ENCODE results near the gene TMA7.

GRCh38 chr3:48469046-48469915 is 29.2 kb downstream of the TMA7 start:
- TF ChIP-seq, protein P1, sequence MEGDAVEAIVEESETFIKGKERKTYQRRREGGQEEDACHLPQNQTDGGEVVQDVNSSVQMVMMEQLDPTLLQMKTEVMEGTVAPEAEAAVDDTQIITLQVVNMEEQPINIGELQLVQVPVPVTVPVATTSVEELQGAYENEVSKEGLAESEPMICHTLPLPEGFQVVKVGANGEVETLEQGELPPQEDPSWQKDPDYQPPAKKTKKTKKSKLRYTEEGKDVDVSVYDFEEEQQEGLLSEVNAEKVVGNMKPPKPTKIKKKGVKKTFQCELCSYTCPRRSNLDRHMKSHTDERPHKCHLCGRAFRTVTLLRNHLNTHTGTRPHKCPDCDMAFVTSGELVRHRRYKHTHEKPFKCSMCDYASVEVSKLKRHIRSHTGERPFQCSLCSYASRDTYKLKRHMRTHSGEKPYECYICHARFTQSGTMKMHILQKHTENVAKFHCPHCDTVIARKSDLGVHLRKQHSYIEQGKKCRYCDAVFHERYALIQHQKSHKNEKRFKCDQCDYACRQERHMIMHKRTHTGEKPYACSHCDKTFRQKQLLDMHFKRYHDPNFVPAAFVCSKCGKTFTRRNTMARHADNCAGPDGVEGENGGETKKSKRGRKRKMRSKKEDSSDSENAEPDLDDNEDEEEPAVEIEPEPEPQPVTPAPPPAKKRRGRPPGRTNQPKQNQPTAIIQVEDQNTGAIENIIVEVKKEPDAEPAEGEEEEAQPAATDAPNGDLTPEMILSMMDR (IDR thresholded peaks at IDR 0.05), result no peak
- TF ChIP-seq, protein P2, sequence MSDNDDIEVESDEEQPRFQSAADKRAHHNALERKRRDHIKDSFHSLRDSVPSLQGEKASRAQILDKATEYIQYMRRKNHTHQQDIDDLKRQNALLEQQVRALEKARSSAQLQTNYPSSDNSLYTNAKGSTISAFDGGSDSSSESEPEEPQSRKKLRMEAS (IDR thresholded peaks at IDR 0.05), result no peak
- TF ChIP-seq HOXB13 (CRISPR knock-in tag; IDR thresholded peaks at IDR 0.05; ENCODE audit: low read depth) (no peak), PBX3 (IDR thresholded peaks at IDR 0.05) (no peak), HDAC2 (IDR thresholded peaks at IDR 0.05) (no peak), EP300 (IDR thresholded peaks at IDR 0.05) (no peak), HMGXB4 (CRISPR knock-in tag; IDR thresholded peaks at IDR 0.05; ENCODE audit: borderline replicate concordance) (no peak), ATOH8 (CRISPR knock-in tag; IDR thresholded peaks at IDR 0.05; ENCODE audit: low read depth) (no peak), MAFK (IDR thresholded peaks at IDR 0.05; ENCODE audit: partially characterized antibody) (no peak), HEYL (CRISPR knock-in tag; IDR thresholded peaks at IDR 0.05) (no peak), HOXA7 (CRISPR knock-in tag; IDR thresholded peaks at IDR 0.05) (no peak), CHD2 (IDR thresholded peaks at IDR 0.05; ENCODE audit: low read length, partially characterized antibody) (no peak)
